K562 treated with DMSO at 1 percent for 12 hours (cell line): ENCODE results near the gene INHA. TPM values are rescaled to one million over a fixed set of nuclear protein-coding genes. Genes with fewer than 3 reads are reported as not detected.

Experiments
- total RNA-seq: library from RNA; unstranded; fragments of 300-600 nt; gene quantifications from 2 replicates; pipeline ENCODE4 v1.2.3, GENCODE V29; 2022; ENCODE audit not compliant: insufficient read depth

Gene INHA
- total RNA-seq, result 4.3 and 5.6 TPM in 2 replicates

GRCh38 chr2:219572237-219573001, at the start of gene INHA:
Gene INHA (plus strand): TSS chr2:219572310. CDS start chr2:219572375, 65 bp downstream.

GRCh38 chr2:219543596-219544358, 28.3 kb upstream of the INHA start, which contains the start of the genes CHPF and TMEM198:
Gene CHPF (minus strand): TSS chr2:219543809. CDS start chr2:219543538, 271 bp downstream.
Gene TMEM198 (plus strand): TSS chr2:219544028. CDS start chr2:219544728, 700 bp downstream.

GRCh38 chr2:219571311-219572236, 536 bp upstream of the INHA start, which contains the start of gene OBSL1:
Gene OBSL1 (minus strand): TSS chr2:219571539. CDS start chr2:219571232, 307 bp downstream.

GRCh38 chr2:219597552-219598307, 25.6 kb downstream of the INHA start, which contains the start of gene STK11IP:
Gene STK11IP (plus strand): TSS chr2:219597857. CDS start chr2:219598120, 263 bp downstream.

Other genes with a start within 250 kb of the INHA start
- not detected in 2 replicates for gene RESP18, start 239.6 kb upstream of the INHA start, total RNA-seq
- 51.2 and 77.3 TPM in 2 replicates for gene DNPEP, start 184.4 kb upstream of the INHA start, total RNA-seq
- 15.2 and 15.7 TPM in 2 replicates for gene DES, start 153.9 kb upstream of the INHA start, total RNA-seq
- gene SPEG, start 137.5 kb upstream of the INHA start, total RNA-seq, result 7.1 and 13.8 TPM in 2 replicates
- gene GMPPA, start 73.4 kb upstream of the INHA start, total RNA-seq, result 112 and 128 TPM in 2 replicates
- gene ASIC4, start 57.8 kb upstream of the INHA start, total RNA-seq, result 4.0 and 7.0 TPM in 2 replicates
- 66.8 and 74.6 TPM in 2 replicates for gene CHPF, start 28.5 kb upstream of the INHA start, total RNA-seq
- 1.2 and 1.5 TPM in 2 replicates for gene TMEM198, start 28.3 kb upstream of the INHA start, total RNA-seq
- 29.2 and 37.7 TPM in 2 replicates for gene OBSL1, start 771 bp upstream of the INHA start, total RNA-seq
- gene STK11IP, start 25.5 kb downstream of the INHA start, total RNA-seq, result 6.1 and 8.7 TPM in 2 replicates
- not detected in 2 replicates for gene SLC4A3, start 55.3 kb downstream of the INHA start, total RNA-seq